Endothelial cell of umbilical vein (primary cell): ENCODE data around the gene VPS35L. TPM values are rescaled to one million over a fixed set of nuclear protein-coding genes. Genes with fewer than 3 reads are reported as not detected.

Experiments
- BruUV-seq: library from RNA; stranded (reverse); fragments of 400-500 nt; replicated peaks from 2 replicates; lab custom pipeline; 2021; lab: Mats Ljungman, UMichigan
- CTCF ChIA-PET: fragments of 300-600, 350-600 bp; sonication (Branson Sonifier 250); formaldehyde crosslinking; loops from one replicate; lab custom pipeline; 2021; ENCODE audit warnings: antibody characterized with exemption, inconsistent platforms; lab: Charles Lee
- POLR2A ChIA-PET: fragments of 300-600, 350-600 bp; sonication (Branson Sonifier 250); formaldehyde crosslinking; loops from one replicate; lab custom pipeline; 2021; ENCODE audit warnings: antibody characterized with exemption, inconsistent platforms; lab: Charles Lee
- DNase-seq: peaks from one replicate; pipeline ENCODE4 v3.0.0-alpha.2; 2011; ENCODE audit warnings: low read depth, low spot score
- FAIRE-seq: peaks from 2 replicates; lab custom pipeline; 2011; peaks lifted over from hg19 to GRCh38; lab: Jason Lieb, UNC
- H2AFZ ChIP-seq: 2 replicates; pipeline ENCODE4 v1.6.0; 2012; ENCODE audit warnings: low read depth, low read length, control low read depth, inconsistent platforms
- H3K27ac ChIP-seq: 2 replicates; pipeline ENCODE4 v1.5.1; 2011; ENCODE audit warnings: low read depth, mild to moderate bottlenecking, control low read depth, low read length, moderate library complexity; ENCODE audit not compliant: insufficient read depth
- H3K27me3 ChIP-seq, 2 experiments: 2 replicates each; pipeline versions ENCODE4 v1.6.0 to v1.6.1; 2011; ENCODE audit warnings: low read length in 2 of 2, mixed read lengths in 1 of 2; ENCODE audit not compliant: control insufficient read depth in 2 of 2, insufficient read depth in 2 of 2
- H3K36me3 ChIP-seq, 2 experiments: 2 replicates in 1 of 2; 3 replicates in 1 of 2; pipeline ENCODE4 v1.5.1; 2011; ENCODE audit warnings: low read length in 2 of 2, mild to moderate bottlenecking in 1 of 2, moderate library complexity in 1 of 2; ENCODE audit not compliant: control insufficient read depth in 2 of 2, insufficient read depth in 2 of 2; ENCODE audit errors: extremely low read depth in 1 of 2
- H3K4me1 ChIP-seq: 3 replicates; pipeline ENCODE4 v1.5.1; 2011; ENCODE audit warnings: mild to moderate bottlenecking, low read length; ENCODE audit not compliant: control insufficient read depth, insufficient read depth; ENCODE audit errors: extremely low read depth
- H3K4me2 ChIP-seq: 2 replicates; pipeline ENCODE4 v1.6.1; 2011; ENCODE audit warnings: low read length, control low read depth, mixed read lengths; ENCODE audit not compliant: insufficient read depth
- H3K4me3 ChIP-seq, 3 experiments: fragments of 200-600 bp in 1 of 3; sonication (generic), shearing (Covaris generic) in 1 of 3; replicated peaks in 1 of 3; 2 replicates each; pipeline ENCODE4 v1.5.1; 2011 to 2016; ENCODE audit warnings: control low read depth in 3 of 3, low read length in 3 of 3, mild to moderate bottlenecking in 2 of 3, inconsistent platforms in 1 of 3, low read depth in 1 of 3, moderate library complexity in 1 of 3; ENCODE audit not compliant: insufficient read depth in 1 of 3
- H3K79me2 ChIP-seq: 2 replicates; pipeline ENCODE4 v1.6.0; 2012; ENCODE audit warnings: low read length, inconsistent platforms; ENCODE audit not compliant: control insufficient read depth, insufficient read depth
- H3K9ac ChIP-seq: replicated peaks from 2 replicates; pipeline ENCODE3; 2011; ENCODE audit warnings: low read length, control low read depth; ENCODE audit not compliant: insufficient read depth; ENCODE audit errors: extremely low read depth
- H3K9me1 ChIP-seq: replicated peaks from 3 replicates; pipeline ENCODE4 v1.6.0; 2011; ENCODE audit warnings: mild to moderate bottlenecking, low read length; ENCODE audit not compliant: control insufficient read depth, insufficient read depth; ENCODE audit errors: extremely low read depth
- H3K9me3 ChIP-seq: replicated peaks from 2 replicates; pipeline ENCODE4 v1.5.1; 2012; ENCODE audit warnings: low read length, inconsistent platforms; ENCODE audit not compliant: control insufficient read depth, insufficient read depth
- H4K20me1 ChIP-seq: replicated peaks from 2 replicates; pipeline ENCODE3; 2011; ENCODE audit warnings: mild to moderate bottlenecking, low read length; ENCODE audit not compliant: control insufficient read depth, insufficient read depth; ENCODE audit errors: extremely low read depth
- EZH2 ChIP-seq: IDR thresholded peaks from 2 replicates; pipeline ENCODE4 v1.6.1; 2012; ENCODE audit warnings: borderline replicate concordance, low read depth, mild to moderate bottlenecking, moderate library complexity, low read length, inconsistent platforms; ENCODE audit not compliant: severe bottlenecking
- FOS ChIP-seq: IDR thresholded peaks from 2 replicates; pipeline ENCODE4 v1.6.1; 2011; ENCODE audit warnings: mild to moderate bottlenecking, low read length, moderate library complexity, borderline replicate concordance; ENCODE audit not compliant: insufficient read depth
- GATA2 ChIP-seq: IDR thresholded peaks from 2 replicates; pipeline ENCODE4 v1.7.0; 2011; ENCODE audit warnings: low read depth, mild to moderate bottlenecking, moderate library complexity, mixed read lengths, low read length; ENCODE audit not compliant: insufficient read length, insufficient read depth
- JUN ChIP-seq: IDR thresholded peaks from 2 replicates; pipeline ENCODE4 v1.6.1; 2011; ENCODE audit warnings: borderline replicate concordance, low read depth; ENCODE audit not compliant: insufficient read length, insufficient read depth
- MYC ChIP-seq: IDR thresholded peaks from one replicate; pipeline ENCODE4 v1.6.1; 2011; ENCODE audit warnings: mild to moderate bottlenecking, low read depth, low read length
- POLR2A ChIP-seq: IDR thresholded peaks from 2 replicates; pipeline ENCODE4 v1.6.1; 2012; ENCODE audit warnings: low read depth, mild to moderate bottlenecking, control low read depth, low read length
- POLR2AphosphoS5 ChIP-seq: IDR thresholded peaks from 2 replicates; pipeline ENCODE4 v1.6.1; 2012; ENCODE audit warnings: low read depth, mild to moderate bottlenecking, control low read depth, low read length, moderate library complexity; ENCODE audit not compliant: insufficient read depth
- dilution Hi-C: fragments of 300-500 bp; cut with MboI; formaldehyde crosslinking; loops from one replicate; pipeline ENCODE4 v1.15.0; 2019; ENCODE audit warnings: low sequenced_read_pairs; ENCODE audit not compliant: extremely low pct_ligation_motif_present
- intact Hi-C: fragments of 100-400 bp; cut with micrococcal nuclease; formaldehyde crosslinking; loops from one replicate; pipeline ENCODE4 v1.10.0; 2022
- polyA plus RNA-seq, 4 experiments: library from polyadenylated mRNA; depleted of rRNA in 3 of 4; stranded (reverse) in 3 of 4; unstranded in 1 of 4; fragments of >200 nt; gene quantifications; 2 replicates each; pipeline versions ENCODE4 v1.2.1 to v1.2.3, GENCODE V29; 2011 to 2012; ENCODE audit warnings: missing spikeins in 1 of 4
- total RNA-seq: library from RNA; stranded (reverse); gene quantifications from 2 replicates; pipeline ENCODE4 v1.2.3, GENCODE V29; 2021
- TF ChIP-seq, protein P1 (sequence below): IDR thresholded peaks from 2 replicates; pipeline ENCODE4 v1.6.1; 2011; ENCODE audit not compliant: insufficient read depth, insufficient read length
- TF ChIP-seq, protein P2 (sequence below), 2 donors: IDR thresholded peaks; 1 replicate in 1 of 2; 2 replicates in 1 of 2; pipeline ENCODE4 v1.5.1; 2011; ENCODE audit warnings: low read length in 2 of 2, mild to moderate bottlenecking in 2 of 2, moderate library complexity in 2 of 2, control low read depth in 1 of 2, inconsistent platforms in 1 of 2, low read depth in 1 of 2; ENCODE audit not compliant: insufficient read depth in 1 of 2; ENCODE audit errors: extremely low read depth in 1 of 2

VPS35L gene
- total and polyA plus RNA-seq, 2 donors (not counting 3 experiments of a cell fraction or from before 2014, with no cell fraction given), result 49.1 to 91.1 TPM

DNA sequence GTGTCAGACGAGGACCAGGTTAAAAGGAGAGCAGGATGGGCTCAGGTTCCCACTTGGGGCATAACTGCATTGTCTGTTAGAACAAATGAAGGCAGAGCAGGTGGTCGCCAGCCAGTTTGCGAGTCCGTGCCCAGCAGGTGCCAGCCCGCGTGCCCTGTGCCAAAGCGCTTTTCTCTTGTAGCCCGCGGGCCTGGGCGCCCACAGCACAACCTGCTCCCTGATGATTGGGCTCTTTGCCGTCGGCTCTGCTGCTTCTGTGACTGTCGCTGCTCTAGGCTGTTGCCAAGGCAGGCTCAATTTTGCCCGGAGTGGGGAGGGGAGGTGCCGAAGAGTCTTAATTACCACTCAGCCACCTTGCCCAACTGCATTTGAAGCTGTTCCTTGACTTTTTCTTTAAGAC, 141.5 kb downstream of the VPS35L start:
- Histone ChIP-seq H4K20me1 (no peaks in the 10 kb centered on the region), H3K4me3 (no peak overlapping the region), H3K36me3 (peaks cover 6 to 14% of the 10 kb centered on the region in 2 experiments), H3K27me3 (no peaks in the 10 kb centered on the region), H3K9me3 (no peaks in the 10 kb centered on the region), H3K9me1 (no peaks in the 10 kb centered on the region), H3K4me1 (peaks cover 17% of the 10 kb centered on the region), H2AFZ (no peak overlapping the region), H3K9ac (peak overlapping the region; percentile 30), H3K4me2 (no peak overlapping the region), H3K79me2 (no peaks in the 10 kb centered on the region), H3K27ac (peak overlapping the region; percentile 59)
- intact Hi-C loops (loop anchor here (1.0 to 10.0 kb wide), 3 partner anchors 21 to 189 kb away; partner anchors contain the start of genes IQCK and KNOP1), dilution Hi-C loops (no loop called here)
- DNase-seq (no peak), FAIRE-seq (no peak)
- no TSS peak for BruUV-seq
- ChIA-PET POLR2A (no interaction called here), CTCF (interaction anchor here (0.9 to 2.7 kb wide), 9 partner anchors 12 to 190 kb away, joined by 3 to 11 read pairs (median 5); partner anchors contain the start of gene GPRC5B)
- TF ChIP-seq POLR2AphosphoS5 (no peak), MYC (no peak), FOS (no peak), GATA2 (no peak), POLR2A (no peak), EZH2 (no peak), JUN (no peak)
- TF ChIP-seq, protein P1, sequence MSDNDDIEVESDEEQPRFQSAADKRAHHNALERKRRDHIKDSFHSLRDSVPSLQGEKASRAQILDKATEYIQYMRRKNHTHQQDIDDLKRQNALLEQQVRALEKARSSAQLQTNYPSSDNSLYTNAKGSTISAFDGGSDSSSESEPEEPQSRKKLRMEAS, result no peak
- TF ChIP-seq, protein P2, sequence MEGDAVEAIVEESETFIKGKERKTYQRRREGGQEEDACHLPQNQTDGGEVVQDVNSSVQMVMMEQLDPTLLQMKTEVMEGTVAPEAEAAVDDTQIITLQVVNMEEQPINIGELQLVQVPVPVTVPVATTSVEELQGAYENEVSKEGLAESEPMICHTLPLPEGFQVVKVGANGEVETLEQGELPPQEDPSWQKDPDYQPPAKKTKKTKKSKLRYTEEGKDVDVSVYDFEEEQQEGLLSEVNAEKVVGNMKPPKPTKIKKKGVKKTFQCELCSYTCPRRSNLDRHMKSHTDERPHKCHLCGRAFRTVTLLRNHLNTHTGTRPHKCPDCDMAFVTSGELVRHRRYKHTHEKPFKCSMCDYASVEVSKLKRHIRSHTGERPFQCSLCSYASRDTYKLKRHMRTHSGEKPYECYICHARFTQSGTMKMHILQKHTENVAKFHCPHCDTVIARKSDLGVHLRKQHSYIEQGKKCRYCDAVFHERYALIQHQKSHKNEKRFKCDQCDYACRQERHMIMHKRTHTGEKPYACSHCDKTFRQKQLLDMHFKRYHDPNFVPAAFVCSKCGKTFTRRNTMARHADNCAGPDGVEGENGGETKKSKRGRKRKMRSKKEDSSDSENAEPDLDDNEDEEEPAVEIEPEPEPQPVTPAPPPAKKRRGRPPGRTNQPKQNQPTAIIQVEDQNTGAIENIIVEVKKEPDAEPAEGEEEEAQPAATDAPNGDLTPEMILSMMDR (IDR thresholded peaks at IDR 0.05; ENCODE audit: extremely low read depth in 1 of 2, insufficient read depth in 1 of 2, low read depth in 1 of 2, low read length in 2 of 2), result no peak
